Right renal pelvis (tissue), 4 donors: Measurements from ENCODE around the gene STK39. TPM values are rescaled to one million over a fixed set of nuclear protein-coding genes. Genes with fewer than 3 reads are reported as not detected.

ENCODE experiments used
- DNase-seq, 4 donors: peaks; one replicate each; pipeline ENCODE4 v3.0.0-alpha.2; 2013; ENCODE audit warnings: low read depth in 4 of 4, low spot score in 3 of 4, missing footprints in 1 of 4
- polyA plus RNA-seq, 4 donors: library from polyadenylated mRNA; unstranded; fragments of 120-200 nt; gene quantifications; one replicate each; pipeline ENCODE4 v1.2.1, GENCODE V29; 2013; ENCODE audit not compliant: insufficient read length in 4 of 4

STK39 gene
- polyA plus RNA-seq, 4 donors: 31.2 to 39.8 (median 38.6) TPM

DNA sequence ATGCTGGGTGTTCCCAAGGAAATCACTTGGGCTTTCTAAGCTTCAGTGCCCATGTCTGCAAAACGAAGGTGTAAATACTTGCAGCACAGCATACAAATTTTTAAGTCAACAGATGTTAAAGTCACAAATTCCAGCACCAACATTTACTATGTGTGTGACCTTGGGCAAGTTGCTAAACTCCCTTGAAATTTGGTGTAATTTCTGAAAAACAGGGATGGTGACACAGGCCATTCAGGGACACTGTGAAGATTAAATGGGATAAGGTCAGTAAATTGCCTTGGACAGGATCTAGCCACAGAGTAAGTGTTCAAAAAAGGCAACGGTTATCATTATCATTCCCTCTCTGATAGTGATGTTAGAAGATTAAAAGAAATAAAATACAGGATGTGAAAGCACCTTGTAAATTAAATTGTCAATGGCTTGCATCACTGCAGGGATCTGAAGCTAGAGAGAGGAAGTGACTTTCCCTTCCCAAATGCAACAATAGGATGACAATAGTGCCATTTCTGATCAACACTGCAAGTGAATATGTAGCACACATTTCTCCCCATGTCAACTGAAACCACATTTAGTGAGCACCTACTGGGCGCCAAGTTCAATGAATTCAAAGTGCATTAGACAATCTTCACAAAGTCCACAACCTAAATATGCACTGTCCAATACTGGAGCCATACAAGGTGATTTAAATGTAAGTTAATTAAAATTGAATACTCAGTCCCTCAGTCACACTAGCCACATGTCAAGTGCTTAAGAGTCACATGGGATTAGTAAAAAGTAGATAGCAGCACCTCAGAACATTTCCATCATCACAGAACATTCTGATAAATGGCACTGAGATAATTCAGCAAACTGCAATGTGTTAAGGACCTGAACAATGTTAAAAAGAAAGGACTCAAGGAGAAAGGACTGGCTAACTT, 81.2 kb downstream of the STK39 start:
- DNase-seq: no peak

DNA sequence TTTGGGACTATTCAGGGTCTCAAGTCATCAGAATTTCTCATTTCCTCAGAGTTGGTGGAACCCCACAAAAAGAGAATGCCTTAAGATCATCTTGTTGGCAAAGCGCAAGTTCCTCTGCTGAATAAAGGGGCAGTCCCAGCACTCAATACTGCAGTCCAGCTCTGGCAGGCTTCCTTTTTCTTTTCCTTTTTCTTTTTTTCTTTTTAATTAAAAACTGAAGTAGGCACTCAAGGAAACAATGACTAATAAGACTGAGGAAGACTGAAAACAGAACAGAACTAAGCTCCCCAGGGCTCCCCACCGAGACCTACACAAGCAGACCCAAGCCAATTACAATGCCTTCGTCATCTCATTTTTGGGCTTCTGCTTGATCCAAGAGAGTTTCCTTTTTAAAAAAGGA, 82.0 kb downstream of the STK39 start:
- no peak for DNase-seq

- no peak for DNase-seq
Measured at GRCh38 chr2:168160897-168161296, 86.5 kb downstream of the STK39 start.

- DNase-seq: no peak
Measured at GRCh38 chr2:168159754-168160585, 87.4 kb downstream of the STK39 start.

GRCh38 chr2:168158586-168158985, 88.8 kb downstream of the STK39 start:
- no peak for DNase-seq

DNA sequence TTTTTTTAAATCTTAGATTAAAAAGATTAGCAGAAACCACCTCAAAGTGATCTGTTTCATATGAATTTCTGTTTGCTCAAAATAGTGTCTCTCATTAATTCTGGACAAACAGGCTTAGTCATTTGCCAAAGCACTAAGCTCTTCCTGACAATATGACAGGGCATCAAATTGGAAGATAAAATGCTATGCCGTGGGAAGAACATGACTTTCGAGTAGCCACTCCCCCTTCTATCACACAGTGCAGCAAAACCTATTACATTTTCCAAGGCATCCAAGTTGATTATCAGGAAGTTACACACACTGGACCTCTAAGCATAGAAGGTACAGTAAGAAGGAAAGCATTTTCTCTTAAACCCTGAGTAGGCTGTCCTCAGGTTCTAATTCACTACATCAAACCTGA, 89.5 kb downstream of the STK39 start:
- no peak for DNase-seq

DNA sequence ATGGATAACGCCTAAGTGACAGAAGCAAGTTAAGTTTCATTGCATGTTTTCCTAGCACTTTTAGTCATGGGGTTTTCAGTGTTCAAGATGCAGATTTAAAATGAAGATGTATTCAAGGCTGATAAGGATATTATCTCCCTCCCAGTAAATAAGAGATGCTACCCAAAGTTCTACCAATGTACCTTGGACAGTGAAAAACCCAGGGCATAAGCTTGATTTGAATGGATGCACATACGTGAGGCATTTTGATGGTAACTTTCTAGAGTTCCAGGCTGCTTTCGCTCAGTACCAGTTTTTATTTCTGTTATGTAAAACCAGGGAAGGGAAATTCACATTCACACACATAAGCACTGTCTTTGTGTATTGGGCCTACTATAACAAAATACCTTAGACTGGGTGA, 90.3 kb downstream of the STK39 start:
- no peak for DNase-seq

DNA sequence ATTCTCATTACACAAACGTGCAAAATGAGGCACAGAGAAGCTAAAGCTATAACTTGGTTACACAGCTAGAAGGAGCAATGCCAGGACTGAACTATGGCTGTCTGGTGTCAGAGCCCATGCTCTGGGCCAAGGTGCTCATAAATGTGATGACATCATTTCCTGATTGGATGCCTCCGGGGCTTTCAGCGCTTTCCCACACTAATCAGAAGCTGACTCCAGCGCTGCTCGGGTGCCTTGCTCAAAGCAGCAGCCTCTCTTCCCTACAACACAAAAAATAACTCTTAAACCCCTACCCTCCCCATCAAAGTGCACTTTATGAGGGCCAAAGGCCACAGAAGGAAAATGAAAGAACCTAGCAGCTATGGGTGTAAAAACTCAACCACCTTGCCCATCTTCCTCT, 90.7 kb downstream of the STK39 start:
- DNase-seq: no peak

- no peak for DNase-seq
Measured at GRCh38 chr2:168155680-168156079, 91.7 kb downstream of the STK39 start.

DNA sequence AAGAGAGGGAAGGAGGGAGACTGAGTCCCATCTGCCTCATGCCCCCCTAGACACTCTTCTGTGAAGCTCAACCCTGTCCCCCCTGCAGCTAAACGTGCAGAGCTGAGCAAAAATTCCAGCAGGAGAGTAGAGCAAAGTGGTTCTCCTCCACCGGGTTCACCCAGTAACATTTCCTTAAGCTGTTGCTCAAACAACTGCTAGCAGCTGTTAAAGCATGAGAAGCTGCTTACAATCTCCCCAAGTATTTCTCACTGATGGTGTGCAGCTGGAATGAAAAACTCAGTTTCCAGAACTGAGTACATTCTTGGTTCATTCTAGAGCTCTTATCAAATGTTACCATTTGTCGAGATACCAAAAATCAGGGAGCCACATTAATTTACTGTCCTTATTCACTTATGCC, 92.3 kb downstream of the STK39 start:
- DNase-seq: peak in 2 of 4 donors; percentile 61 to 64

DNA sequence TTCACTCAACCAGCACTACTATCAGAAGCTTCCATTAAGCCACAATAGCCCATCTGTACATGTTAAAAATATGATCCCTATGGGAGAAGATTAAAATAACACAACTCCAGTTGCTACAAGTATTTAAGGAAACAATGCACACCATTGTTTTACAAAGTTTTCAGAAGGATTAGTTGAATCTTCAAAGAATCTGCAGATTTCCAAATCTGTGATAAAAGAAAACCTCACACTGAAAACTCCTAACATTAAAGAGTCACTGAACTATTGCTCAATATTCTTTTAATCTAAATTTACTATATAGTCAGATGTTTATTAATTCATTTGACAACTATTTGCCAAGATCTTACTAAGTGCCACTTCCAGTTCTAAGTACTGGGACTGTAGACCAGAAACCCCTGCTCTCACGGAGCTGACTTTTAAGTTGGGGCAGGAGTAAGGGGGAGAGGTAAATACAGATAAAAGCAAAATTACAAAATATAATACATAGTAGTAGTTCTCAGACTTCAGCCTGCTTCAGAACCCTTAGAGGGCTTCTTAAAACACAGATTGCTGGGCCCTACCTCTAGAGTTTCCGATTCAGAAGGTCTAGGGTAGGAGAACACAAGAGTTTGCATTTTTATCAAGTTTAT, 94.4 kb downstream of the STK39 start:
- DNase-seq: no peak

- no peak for DNase-seq
Measured at GRCh38 chr2:168149986-168150385, 97.4 kb downstream of the STK39 start.

- no peak for DNase-seq
Measured at GRCh38 chr2:168149150-168149974, 98.0 kb downstream of the STK39 start.

GRCh38 chr2:168147830-168148794, 99.3 kb downstream of the STK39 start:
- no peak for DNase-seq

DNA sequence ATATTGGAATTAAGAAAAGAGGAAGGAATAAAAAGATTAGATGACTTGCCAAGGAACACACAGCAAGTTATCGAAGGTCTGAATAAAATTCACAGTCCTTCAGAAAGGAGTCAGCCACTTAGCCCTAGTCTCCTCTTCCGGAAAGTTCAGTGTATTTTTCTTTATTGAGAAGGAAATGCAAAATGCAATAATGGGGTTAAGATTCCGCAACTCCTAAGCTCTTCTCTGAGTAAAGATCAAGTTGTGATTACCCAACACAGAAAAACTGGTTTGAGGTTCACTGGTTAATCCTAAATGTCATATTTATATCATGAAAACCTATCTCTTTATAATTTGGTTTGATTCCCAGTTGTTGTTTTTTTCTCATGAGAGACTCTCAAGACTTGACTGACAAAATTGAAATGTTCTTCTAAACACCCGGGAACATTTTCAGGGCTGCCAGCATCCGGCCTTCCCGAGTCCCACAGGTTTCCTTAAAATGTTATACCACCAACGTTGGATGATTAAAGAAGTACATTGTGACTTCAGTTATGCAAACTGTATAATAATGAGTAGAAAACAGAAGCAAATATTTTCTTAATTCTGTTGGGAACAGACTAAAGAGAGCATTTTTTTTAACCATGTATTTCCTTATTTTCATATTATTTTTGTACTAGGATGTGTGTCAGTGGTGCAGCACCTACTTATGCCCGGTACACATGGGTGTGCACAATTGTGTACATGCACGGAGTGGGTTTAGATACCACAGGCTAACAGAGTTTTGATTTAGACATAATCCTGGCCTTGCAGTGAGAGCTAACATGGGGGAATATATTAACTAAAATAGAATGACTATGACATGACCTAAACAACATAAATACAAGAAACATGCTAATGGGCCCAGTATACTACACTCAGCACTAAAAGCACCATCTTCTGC, 100.2 kb downstream of the STK39 start:
- DNase-seq: no peak

- no peak for DNase-seq
Measured at GRCh38 chr2:168145426-168146310, 101.7 kb downstream of the STK39 start.

DNA sequence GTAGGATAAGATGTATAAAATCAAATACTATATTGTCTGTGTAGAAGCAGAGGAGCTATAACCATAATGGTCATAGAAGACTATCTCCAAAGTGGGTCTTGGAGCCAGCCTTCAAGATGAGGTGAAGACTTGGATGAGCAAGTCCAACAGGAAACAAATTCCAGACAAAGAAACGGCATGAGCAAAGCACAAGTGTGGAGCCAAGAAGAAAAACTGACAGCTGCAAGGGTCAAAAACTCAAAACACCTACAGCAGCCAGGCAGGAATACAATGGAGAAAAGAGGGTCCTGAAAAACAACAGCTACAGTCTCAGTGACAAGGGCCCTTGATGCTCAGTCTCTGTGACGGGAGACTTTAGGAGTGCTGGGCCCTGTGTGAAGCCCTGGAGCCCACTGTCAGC, 102.4 kb downstream of the STK39 start:
- no peak for DNase-seq
